ENCODE results near the gene RUNDC3A. TPM values are rescaled to one million over a fixed set of nuclear protein-coding genes. Genes with fewer than 3 reads are reported as not detected.

Gene RUNDC3A
- total and polyA plus RNA-seq, 2 of the 13 experiments (the other 11 are each of a cell fraction or from before 2014, with no cell fraction given) = 0.25 TPM; not detected in 1

DNA sequence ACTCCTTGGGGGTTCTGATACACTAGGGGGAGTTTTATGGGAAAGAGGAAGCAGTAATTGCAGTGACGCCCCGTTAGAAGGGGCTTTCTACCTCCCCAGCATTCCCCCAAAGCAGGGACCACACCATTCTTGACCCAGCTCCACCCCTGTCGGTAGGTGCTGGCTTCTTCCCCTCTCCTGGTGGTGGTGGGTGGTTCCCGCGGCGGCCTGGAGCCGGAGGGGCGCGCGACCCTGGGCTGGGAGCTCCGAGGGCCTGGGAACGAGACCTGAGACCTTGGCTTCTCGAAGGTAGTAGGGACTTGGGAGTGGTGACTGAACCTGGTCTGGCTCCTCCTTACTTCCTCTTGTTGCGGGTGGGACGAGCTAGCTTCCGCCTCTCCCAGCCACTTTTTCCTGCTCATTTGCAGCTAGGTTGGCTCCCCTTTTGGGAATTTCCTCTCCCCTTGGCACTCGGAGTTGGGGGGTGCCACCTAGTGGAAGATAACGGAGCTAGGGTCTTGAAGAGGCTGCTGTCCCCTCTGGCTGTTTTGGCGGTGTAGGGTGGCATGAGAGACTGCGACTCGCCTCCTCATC is 37.1 kb downstream of the RUNDC3A start (continued):
- TF ChIP-seq, protein P1, sequence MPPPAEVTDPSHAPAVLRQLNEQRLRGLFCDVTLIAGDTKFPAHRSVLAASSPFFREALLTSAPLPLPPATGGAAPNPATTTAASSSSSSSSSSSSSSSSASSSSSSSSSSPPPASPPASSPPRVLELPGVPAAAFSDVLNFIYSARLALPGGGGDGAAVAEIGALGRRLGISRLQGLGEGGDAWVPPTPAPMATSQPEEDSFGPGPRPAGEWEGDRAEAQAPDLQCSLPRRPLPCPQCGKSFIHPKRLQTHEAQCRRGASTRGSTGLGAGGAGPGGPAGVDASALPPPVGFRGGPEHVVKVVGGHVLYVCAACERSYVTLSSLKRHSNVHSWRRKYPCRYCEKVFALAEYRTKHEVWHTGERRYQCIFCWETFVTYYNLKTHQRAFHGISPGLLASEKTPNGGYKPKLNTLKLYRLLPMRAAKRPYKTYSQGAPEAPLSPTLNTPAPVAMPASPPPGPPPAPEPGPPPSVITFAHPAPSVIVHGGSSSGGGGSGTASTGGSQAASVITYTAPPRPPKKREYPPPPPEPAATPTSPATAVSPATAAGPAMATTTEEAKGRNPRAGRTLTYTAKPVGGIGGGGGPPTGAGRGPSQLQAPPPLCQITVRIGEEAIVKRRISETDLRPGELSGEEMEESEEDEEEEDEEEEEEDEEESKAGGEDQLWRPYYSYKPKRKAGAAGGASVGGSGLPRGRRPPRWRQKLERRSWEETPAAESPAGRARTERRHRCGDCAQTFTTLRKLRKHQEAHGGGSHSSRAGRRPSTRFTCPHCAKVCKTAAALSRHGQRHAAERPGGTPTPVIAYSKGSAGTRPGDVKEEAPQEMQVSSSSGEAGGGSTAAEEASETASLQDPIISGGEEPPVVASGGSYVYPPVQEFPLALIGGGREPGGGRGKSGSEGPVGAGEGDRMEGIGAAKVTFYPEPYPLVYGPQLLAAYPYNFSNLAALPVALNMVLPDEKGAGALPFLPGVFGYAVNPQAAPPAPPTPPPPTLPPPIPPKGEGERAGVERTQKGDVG (CRISPR knock-in tag; IDR thresholded peaks at IDR 0.05; ENCODE audit: borderline replicate concordance) = peak; percentile 70; the same call in 1 of the 2 replicates
- TF ChIP-seq WIZ (CRISPR knock-in tag; IDR thresholded peaks at IDR 0.05) (no peak), ZBTB38 (CRISPR knock-in tag; IDR thresholded peaks at IDR 0.05) (no peak), NFE2L2 (IDR thresholded peaks at IDR 0.05; ENCODE audit: low read length) (no peak), ELF1 (CRISPR knock-in tag; IDR thresholded peaks at IDR 0.05) (peak; percentile 22; the same call in 1 of the 2 replicates), HNRNPLL (IDR thresholded peaks at IDR 0.05; ENCODE audit: low read depth, low read length, poor library complexity, severe bottlenecking) (peak; percentile 74), ATF7 (IDR thresholded peaks at IDR 0.05) (no peak), ATF7 (CRISPR knock-in tag; IDR thresholded peaks at IDR 0.05) (0 out of 2 replicates have a peak, but pooled peaks have one; percentile 1), ZNF230 (CRISPR knock-in tag; IDR thresholded peaks at IDR 0.05) (peak; percentile 27; the same call in 1 of the 2 replicates), ZNF782 (CRISPR knock-in tag; IDR thresholded peaks at IDR 0.05; ENCODE audit: borderline replicate concordance) (0 out of 2 replicates have a peak, but pooled peaks have one; percentile 33), ZNF225 (CRISPR knock-in tag; IDR thresholded peaks at IDR 0.05) (0 out of 2 replicates have a peak, but pooled peaks have one; percentile 48), ZNF331 (CRISPR knock-in tag; IDR thresholded peaks at IDR 0.05) (0 out of 2 replicates have a peak, but pooled peaks have one; percentile 16), ZNF317 (CRISPR knock-in tag; IDR thresholded peaks at IDR 0.05) (no peak), FOXA1 (IDR thresholded peaks at IDR 0.05) (no peak), FOXA1 (CRISPR knock-in tag; IDR thresholded peaks at IDR 0.05) (no peak), ZNF570 (CRISPR knock-in tag; IDR thresholded peaks at IDR 0.05; ENCODE audit: borderline replicate concordance) (no peak)
- TF ChIP-seq, protein P2, sequence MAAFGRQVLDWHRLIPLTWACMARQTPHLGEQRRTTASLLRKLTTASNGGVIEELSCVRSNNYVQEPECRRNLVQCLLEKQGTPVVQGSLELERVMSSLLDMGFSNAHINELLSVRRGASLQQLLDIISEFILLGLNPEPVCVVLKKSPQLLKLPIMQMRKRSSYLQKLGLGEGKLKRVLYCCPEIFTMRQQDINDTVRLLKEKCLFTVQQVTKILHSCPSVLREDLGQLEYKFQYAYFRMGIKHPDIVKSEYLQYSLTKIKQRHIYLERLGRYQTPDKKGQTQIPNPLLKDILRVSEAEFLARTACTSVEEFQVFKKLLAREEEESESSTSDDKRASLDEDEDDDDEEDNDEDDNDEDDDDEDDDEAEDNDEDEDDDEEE (CRISPR knock-in tag; IDR thresholded peaks at IDR 0.05) = peak; percentile 95
- TF ChIP-seq, protein P3, sequence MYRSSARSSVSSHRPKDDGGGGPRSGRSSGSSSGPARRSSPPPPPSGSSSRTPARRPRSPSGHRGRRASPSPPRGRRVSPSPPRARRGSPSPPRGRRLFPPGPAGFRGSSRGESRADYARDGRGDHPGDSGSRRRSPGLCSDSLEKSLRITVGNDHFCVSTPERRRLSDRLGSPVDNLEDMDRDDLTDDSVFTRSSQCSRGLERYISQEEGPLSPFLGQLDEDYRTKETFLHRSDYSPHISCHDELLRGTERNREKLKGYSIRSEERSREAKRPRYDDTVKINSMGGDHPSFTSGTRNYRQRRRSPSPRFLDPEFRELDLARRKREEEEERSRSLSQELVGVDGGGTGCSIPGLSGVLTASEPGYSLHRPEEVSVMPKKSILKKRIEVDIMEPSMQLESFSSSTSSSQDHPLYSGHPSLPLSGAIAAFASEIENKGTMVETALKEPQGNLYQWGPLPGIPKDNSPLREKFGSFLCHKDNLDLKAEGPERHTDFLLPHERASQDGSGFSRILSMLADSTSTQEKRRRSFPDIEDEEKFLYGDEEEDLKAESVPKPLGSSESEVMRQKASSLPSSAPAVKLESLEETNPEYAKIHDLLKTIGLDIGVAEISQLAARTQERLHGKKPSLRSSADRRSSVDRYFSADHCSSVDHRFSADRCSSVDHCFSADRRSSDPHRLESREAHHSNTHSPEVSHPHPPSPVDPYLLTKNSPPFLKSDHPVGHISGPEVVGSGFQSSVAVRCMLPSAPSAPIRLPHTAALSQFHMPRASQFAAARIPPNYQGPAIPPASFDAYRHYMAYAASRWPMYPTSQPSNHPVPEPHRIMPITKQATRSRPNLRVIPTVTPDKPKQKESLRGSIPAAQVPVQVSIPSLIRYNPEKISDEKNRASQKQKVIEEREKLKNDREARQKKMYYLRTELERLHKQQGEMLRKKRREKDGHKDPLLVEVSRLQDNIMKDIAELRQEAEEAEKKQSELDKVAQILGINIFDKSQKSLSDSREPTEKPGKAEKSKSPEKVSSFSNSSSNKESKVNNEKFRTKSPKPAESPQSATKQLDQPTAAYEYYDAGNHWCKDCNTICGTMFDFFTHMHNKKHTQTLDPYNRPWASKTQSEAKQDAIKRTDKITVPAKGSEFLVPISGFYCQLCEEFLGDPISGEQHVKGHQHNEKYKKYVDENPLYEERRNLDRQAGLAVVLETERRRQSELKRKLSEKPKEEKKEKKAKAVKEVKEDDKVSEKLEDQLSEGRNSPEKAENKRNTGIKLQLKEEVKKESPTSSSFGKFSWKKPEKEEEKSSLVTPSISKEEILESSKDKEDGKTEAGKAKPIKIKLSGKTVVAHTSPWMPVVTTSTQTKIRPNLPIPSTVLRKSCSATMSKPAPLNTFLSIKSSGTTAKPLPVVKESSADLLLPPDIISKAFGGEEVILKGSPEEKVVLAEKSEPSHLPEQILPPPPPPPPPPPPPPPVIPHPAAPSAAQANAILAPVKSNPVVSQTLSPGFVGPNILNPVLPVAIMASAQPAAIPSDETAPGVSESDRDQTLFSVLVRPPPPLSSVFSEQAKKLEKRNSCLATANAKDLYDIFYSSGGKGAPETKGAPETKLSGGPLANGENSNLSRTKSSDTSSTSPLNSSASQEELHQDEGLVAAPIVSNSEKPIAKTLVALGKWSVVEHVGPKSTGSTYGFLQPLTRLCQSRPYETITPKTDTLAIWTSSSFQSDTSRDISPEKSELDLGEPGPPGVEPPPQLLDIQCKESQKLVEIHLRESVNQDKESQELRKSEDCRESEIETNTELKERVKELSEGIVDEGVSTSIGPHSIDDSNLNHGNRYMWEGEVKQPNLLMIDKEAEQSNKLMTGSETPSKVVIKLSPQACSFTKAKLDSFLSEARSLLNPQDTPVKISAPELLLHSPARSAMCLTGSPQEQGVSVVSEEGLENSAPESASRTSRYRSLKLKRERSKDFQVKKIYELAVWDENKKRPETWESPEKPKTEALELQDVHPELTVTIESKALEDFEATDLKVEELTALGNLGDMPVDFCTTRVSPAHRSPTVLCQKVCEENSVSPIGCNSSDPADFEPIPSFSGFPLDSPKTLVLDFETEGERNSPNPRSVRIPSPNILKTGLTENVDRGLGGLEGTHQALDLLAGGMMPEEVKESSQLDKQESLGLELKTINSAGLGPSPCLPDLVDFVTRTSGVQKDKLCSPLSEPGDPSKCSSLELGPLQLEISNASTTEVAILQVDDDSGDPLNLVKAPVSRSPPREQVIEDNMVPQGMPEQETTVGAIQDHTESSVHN (CRISPR knock-in tag; IDR thresholded peaks at IDR 0.05) = peak; percentile 13; the same call in 1 of the 2 replicates
